ENCODE measurements around the gene PRMT7.

Gene PRMT7

GRCh38 chr16:68350813-68351350 lies 40.1 kb downstream of the PRMT7 start:
- no peak for DNase-seq

DNA sequence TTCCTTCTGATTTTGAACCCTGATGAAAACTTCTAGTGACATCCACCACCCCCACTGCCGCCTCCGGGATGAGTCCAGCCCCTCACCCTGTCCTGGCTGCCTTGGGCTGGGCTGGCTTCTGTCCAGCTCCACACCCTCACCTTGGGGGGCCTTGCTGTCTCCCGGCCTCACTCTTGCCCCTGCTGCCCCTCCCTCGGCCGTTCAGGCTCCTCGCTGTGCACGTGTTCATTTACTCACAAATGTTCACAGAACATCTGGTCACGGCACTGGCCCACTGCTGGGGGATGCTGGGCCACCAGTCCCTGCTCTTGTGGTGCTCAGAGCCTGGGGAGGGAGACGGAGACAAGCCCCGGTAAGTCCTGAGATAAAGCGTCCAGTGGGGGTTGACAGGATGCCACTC lies 40.6 kb downstream of the PRMT7 start:
- DNase-seq: no peak

DNA sequence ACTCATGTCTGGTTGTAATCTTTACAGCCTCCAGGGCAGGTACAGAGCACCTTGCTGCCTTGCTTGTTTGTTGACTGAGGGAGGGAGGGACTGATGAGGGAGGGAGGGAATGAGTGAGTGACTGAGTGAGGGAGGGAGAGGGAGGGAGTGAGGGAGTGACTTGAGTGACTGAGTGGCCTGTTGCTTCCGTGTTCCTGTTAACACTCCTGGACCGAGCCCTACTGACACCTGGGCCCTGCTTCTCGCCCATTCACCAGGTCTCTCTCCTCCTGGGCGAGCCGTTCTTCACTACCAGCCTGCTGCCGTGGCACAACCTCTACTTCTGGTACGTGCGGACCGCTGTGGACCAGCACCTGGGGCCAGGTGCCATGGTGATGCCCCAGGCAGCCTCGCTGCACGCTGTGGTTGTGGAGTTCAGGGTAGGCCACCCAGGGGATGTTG lies 41.2 kb downstream of the PRMT7 start:
- no peak for DNase-seq

DNA sequence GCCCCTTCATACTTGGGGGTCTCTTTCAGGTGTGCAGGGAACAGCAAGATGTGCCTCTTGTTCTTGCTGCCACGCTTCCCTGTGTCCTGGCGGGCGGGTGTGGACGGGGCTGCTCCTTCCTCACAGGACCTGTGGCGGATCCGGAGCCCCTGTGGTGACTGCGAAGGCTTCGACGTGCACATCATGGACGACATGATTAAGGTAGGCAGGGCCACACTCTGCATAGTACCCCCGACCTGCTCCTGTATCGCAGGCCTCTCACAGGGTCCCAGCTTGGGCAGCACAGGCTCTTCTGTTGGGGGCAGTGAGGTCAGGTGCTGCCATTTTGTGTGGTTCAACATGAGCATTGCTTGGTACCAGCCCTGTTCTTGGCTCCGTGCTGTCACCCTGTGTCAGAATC lies 42.5 kb downstream of the PRMT7 start:
- DNase-seq: no peak

- no peak for DNase-seq
Observed at GRCh38 chr16:68354816-68355215, 44.0 kb downstream of the PRMT7 start.

GRCh38 chr16:68355447-68356248 lies 44.8 kb downstream of the PRMT7 start:
- no peak for DNase-seq

GRCh38 chr16:68356249-68356918 lies 45.6 kb downstream of the PRMT7 start:
- peak; percentile 49 to 50 for DNase-seq

GRCh38 chr16:68356919-68357286 lies 46.1 kb downstream of the PRMT7 start:
- no peak for DNase-seq

DNA sequence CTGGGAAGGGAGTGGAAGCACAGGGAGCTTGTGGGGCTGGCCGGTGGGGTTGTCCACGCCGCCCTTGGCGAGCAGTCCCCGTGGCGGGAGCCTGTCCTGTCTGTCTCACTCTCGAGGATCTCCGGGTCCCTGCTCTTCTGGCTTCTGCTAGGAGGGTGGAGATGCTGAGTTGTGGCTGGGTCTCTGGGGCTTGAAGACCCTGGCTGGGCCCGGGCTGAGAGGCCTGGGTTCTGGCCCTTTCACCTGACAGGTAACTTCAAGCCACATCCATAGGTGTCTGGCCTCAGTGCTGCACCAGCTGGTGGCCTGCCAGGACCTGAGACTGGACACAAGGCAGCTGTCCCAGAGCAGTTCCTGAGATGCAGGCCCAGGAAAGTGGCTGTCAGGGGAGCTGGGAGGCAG lies 46.7 kb downstream of the PRMT7 start:
- no peak for DNase-seq

DNA sequence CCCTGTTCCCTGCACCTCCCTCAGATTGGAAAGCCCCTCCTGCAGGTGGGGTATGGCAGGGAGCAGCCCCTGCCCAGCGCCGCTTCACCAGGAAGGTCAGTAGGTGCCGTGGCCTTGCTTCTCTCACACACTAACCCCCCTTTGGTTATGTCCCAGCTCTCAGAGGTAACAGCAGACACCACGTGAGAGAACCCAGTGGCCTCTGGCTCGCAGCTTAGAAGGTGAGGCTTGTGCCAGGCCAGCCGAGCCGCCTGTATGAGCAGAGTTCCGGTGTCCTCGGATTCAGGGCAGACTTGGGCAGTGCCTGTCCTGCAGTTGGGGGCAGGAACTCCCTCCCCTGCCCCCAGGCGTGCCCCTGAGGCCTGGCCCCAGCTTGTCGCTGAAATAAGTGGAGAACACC lies 47.1 kb downstream of the PRMT7 start:
- DNase-seq: no peak

GRCh38 chr16:68358951-68359350 lies 48.1 kb downstream of the PRMT7 start:
- no peak for DNase-seq

GRCh38 chr16:68359398-68360191 lies 48.8 kb downstream of the PRMT7 start:
- no peak for DNase-seq

GRCh38 chr16:68360547-68360946 lies 49.7 kb downstream of the PRMT7 start:
- no peak for DNase-seq

GRCh38 chr16:68360956-68361355 lies 50.1 kb downstream of the PRMT7 start:
- DNase-seq: no peak

GRCh38 chr16:68361485-68361884 lies 50.7 kb downstream of the PRMT7 start:
- DNase-seq: no peak

DNA sequence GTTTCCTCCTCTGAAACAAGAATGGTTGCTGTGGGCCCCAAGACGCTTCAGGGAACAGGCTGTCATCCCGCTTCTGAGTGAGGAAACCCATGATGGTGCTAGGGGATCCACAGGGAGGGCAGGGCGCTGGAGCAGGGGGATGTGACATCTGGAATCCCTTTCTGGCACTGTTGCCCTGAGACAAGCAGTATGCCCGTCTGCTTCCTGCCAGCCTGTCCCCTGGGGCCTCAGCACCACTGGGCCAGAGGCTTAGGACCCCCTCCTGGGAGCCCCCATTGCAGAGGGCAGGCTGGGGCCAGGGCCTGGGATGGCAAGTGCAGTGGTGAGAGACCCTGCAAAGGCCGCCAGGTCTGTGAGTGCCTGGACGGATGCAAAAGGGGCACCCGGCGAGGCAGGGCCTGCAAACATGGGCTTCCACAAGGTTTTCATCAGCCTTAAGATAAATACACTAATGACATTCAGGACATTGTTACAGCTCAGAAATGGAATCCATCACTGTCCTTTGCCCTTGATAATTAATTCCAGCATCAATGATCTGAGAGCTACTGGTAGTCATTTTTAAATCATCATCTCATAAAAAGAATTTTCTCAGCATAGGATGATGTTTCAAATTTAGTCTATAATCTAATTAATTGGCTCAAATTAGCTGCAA lies 51.6 kb downstream of the PRMT7 start:
- DNase-seq: no peak

- DNase-seq: no peak
Observed at GRCh38 chr16:68362947-68363657, 52.3 kb downstream of the PRMT7 start.

GRCh38 chr16:68363658-68364521 lies 53.1 kb downstream of the PRMT7 start:
- DNase-seq: no peak

- no peak for DNase-seq
Observed at GRCh38 chr16:68364561-68364998, 53.8 kb downstream of the PRMT7 start.

- DNase-seq: no peak
Observed at GRCh38 chr16:68365167-68365817, 54.5 kb downstream of the PRMT7 start.

GRCh38 chr16:68366062-68366461 lies 55.2 kb downstream of the PRMT7 start:
- DNase-seq: no peak
